Mesenchymal stem cell (in vitro differentiated cells and primary cell): Measurements from ENCODE around the gene TTC36. TPM values are rescaled to one million over a fixed set of nuclear protein-coding genes. Genes with fewer than 3 reads are reported as not detected.
A peak's percentile ranks its signal among the peaks of the same experiment; 100 is the strongest.
"Not testable (repeated sequence)": the region's sequence is repeated elsewhere in the genome, so short reads cannot be mapped to it uniquely, and the experiment has no call there.

Experiments used
- DNase-seq: peaks from one replicate; pipeline ENCODE4 v3.0.0-alpha.2; 2013
- H2AFZ ChIP-seq: one replicate; pipeline ENCODE4 v1.6.1; 2013; ENCODE audit warnings: low read depth, mild to moderate bottlenecking, control low read depth, inconsistent platforms, low read length, moderate library complexity
- H2AK5ac ChIP-seq: 2 replicates; pipeline ENCODE4 v1.6.1; 2013; ENCODE audit warnings: low read length, moderate library complexity, mild to moderate bottlenecking, inconsistent platforms; ENCODE audit not compliant: severe bottlenecking
- H2BK120ac ChIP-seq: one replicate; pipeline ENCODE4 v1.6.1; 2013; ENCODE audit warnings: low read depth, mild to moderate bottlenecking, inconsistent platforms, low read length, moderate library complexity
- H2BK12ac ChIP-seq, 2 experiments: one replicate each; pipeline ENCODE4 v1.6.1; 2013; ENCODE audit warnings: inconsistent platforms in 2 of 2, low read length in 2 of 2, mild to moderate bottlenecking in 2 of 2, moderate library complexity in 2 of 2, control low read depth in 1 of 2
- H2BK15ac ChIP-seq: one replicate; pipeline ENCODE4 v1.6.1; 2013; ENCODE audit warnings: mild to moderate bottlenecking, low read depth, inconsistent platforms; ENCODE audit not compliant: poor library complexity, severe bottlenecking
- H2BK5ac ChIP-seq: 2 replicates; pipeline ENCODE4 v1.6.1; 2013; ENCODE audit warnings: low read depth, mild to moderate bottlenecking, low read length, control low read depth, inconsistent platforms; ENCODE audit not compliant: poor library complexity, severe bottlenecking
- H3K14ac ChIP-seq, 2 experiments: one replicate each; pipeline ENCODE4 v1.6.1; 2013; ENCODE audit warnings: inconsistent platforms in 2 of 2, low read length in 2 of 2, control low read depth in 1 of 2, mild to moderate bottlenecking in 1 of 2, moderate library complexity in 1 of 2
- H3K18ac ChIP-seq, 2 experiments: one replicate each; pipeline ENCODE4 v1.6.1; 2013; ENCODE audit warnings: inconsistent platforms in 2 of 2, low read length in 2 of 2, control low read depth in 1 of 2, low read depth in 1 of 2, mild to moderate bottlenecking in 1 of 2
- H3K23ac ChIP-seq, 2 experiments: one replicate each; pipeline ENCODE4 v1.6.1; 2013; ENCODE audit warnings: inconsistent platforms in 2 of 2, low read length in 2 of 2, mild to moderate bottlenecking in 2 of 2, moderate library complexity in 2 of 2, control low read depth in 1 of 2
- H3K27ac ChIP-seq: 2 replicates; pipeline ENCODE4 v1.5.1; 2013; ENCODE audit warnings: mild to moderate bottlenecking, moderate library complexity, low read length, control low read depth, inconsistent platforms; ENCODE audit not compliant: poor library complexity, severe bottlenecking
- H3K27me3 ChIP-seq, 2 experiments: 2 replicates each; pipeline versions ENCODE4 v1.6.1 to v1.7.0; 2013; ENCODE audit warnings: low read length in 2 of 2, mild to moderate bottlenecking in 2 of 2, moderate library complexity in 2 of 2, control low read depth in 1 of 2, inconsistent platforms in 1 of 2; ENCODE audit not compliant: control insufficient read depth in 1 of 2, insufficient read depth in 1 of 2
- H3K36me3 ChIP-seq, 2 experiments: 2 replicates each; pipeline versions ENCODE4 v1.6.1 to v1.7.0; 2013; ENCODE audit warnings: low read length in 2 of 2, control low read depth in 1 of 2, inconsistent platforms in 1 of 2, low read depth in 1 of 2, mild to moderate bottlenecking in 1 of 2; ENCODE audit not compliant: insufficient read depth in 2 of 2, control insufficient read depth in 1 of 2
- H3K4ac ChIP-seq, 2 experiments: one replicate each; pipeline ENCODE4 v1.6.1; 2013; ENCODE audit warnings: inconsistent platforms in 2 of 2, low read length in 2 of 2, mild to moderate bottlenecking in 2 of 2, moderate library complexity in 2 of 2, control low read depth in 1 of 2, low read depth in 1 of 2
- H3K4me1 ChIP-seq: 2 replicates; pipeline ENCODE4 v1.6.1; 2013; ENCODE audit warnings: low read depth, low read length, control low read depth; ENCODE audit not compliant: control insufficient read depth, insufficient read depth
- H3K4me2 ChIP-seq: 2 replicates; pipeline ENCODE4 v1.6.1; 2013; ENCODE audit warnings: low read length, mild to moderate bottlenecking, inconsistent platforms; ENCODE audit not compliant: poor library complexity, severe bottlenecking
- H3K4me3 ChIP-seq, 2 experiments: 2 replicates each; pipeline versions ENCODE4 v1.5.1 to v1.7.0; 2013; ENCODE audit warnings: low read length in 2 of 2, mild to moderate bottlenecking in 2 of 2, control low read depth in 1 of 2, low read depth in 1 of 2; ENCODE audit not compliant: insufficient read depth in 1 of 2
- H3K79me1 ChIP-seq: replicated peaks from 2 replicates; pipeline ENCODE4 v1.6.1; 2013; ENCODE audit warnings: mild to moderate bottlenecking, control low read depth, low read length, inconsistent platforms; ENCODE audit not compliant: poor library complexity, severe bottlenecking
- H3K9ac ChIP-seq: 2 replicates; pipeline ENCODE4 v1.7.0; 2013; ENCODE audit warnings: mild to moderate bottlenecking, low read length, moderate library complexity
- H3K9me3 ChIP-seq: 2 replicates; pipeline ENCODE4 v1.7.0; 2013; ENCODE audit warnings: mild to moderate bottlenecking, low read length; ENCODE audit not compliant: control insufficient read depth
- H4K8ac ChIP-seq: one replicate; pipeline ENCODE4 v1.6.1; 2013; ENCODE audit warnings: inconsistent platforms, mild to moderate bottlenecking, low read length, moderate library complexity
- H4K91ac ChIP-seq: one replicate; pipeline ENCODE4 v1.6.1; 2013; ENCODE audit warnings: mild to moderate bottlenecking, low read length, inconsistent platforms
- WGBS: methylation state at CpG from one replicate; pipeline ENCODE4 v1.1.7; 2013; ENCODE audit warnings: mixed read lengths; 5-methylcytosine and 5-hydroxymethylcytosine counted together
- polyA plus RNA-seq, 2 experiments: library from polyadenylated mRNA; stranded (reverse); fragments of 200-250 nt; gene quantifications; one replicate each; pipeline ENCODE4 v1.2.3, GENCODE V29; 2013

Gene TTC36, protein sequence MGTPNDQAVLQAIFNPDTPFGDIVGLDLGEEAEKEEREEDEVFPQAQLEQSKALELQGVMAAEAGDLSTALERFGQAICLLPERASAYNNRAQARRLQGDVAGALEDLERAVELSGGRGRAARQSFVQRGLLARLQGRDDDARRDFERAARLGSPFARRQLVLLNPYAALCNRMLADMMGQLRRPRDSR
- 0.19 TPM for polyA plus RNA-seq (2013, experiment 1 of 2)
- polyA plus RNA-seq (2013, experiment 2 of 2): 0.16 TPM

DNA sequence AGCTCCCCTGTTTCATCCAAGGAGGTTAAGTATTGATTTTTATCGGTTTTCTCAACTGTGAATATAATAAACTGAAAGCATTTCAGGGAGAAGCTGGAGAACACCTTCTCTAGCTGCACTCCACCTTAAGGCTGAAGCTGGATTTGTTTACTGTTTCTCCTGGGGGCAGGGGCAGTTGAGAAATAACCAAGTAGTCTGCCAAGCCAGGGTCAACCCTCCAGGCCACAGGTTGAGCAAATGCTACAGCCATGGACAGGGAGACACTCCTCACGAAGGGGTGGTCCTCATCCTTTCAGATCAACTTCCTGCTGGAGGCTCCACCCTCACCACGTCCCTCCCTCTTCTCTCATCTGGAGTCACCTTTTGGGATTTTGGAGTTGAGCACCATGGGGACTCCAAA is at the start of gene TTC36:
TSS of gene TTC36 (plus strand) at position 366 of the 400 bp plus-strand sequence. CDS start at position 387, 21 bp downstream.
- Histone ChIP-seq H3K4ac (peak within 1 kb of the TSS in 1 of 2 experiments; percentile 24), H3K14ac (no peak within 1 kb of the TSS), H3K36me3 (peaks cover 30 to 45% of the 10 kb centered on the region in 2 experiments), H3K4me1 (peaks cover 13% of the 10 kb centered on the region), H4K8ac (no peak within 1 kb of the TSS), H2AFZ (no peak within 1 kb of the TSS), H2BK5ac (no peak within 1 kb of the TSS), H3K18ac (no peak within 1 kb of the TSS), H2BK15ac (no peak within 1 kb of the TSS), H3K27me3 (no peaks in the 10 kb centered on the region), H2BK12ac (no peak within 1 kb of the TSS), H3K9me3 (no peaks in the 10 kb centered on the region), H4K91ac (no peak within 1 kb of the TSS), H3K4me3 (no peak within 1 kb of the TSS), H2AK5ac (no peak within 1 kb of the TSS), H3K27ac (no peak within 1 kb of the TSS), H3K79me1 (peaks cover 26% of the 10 kb centered on the region), H3K9ac (no peak within 1 kb of the TSS), H3K23ac (no peak within 1 kb of the TSS), H3K4me2 (no peak within 1 kb of the TSS), H2BK120ac (no peak within 1 kb of the TSS)
- WGBS: 76% methylated on average over 3 of the region's 3 CpGs
- DNase-seq: no peak

DNA sequence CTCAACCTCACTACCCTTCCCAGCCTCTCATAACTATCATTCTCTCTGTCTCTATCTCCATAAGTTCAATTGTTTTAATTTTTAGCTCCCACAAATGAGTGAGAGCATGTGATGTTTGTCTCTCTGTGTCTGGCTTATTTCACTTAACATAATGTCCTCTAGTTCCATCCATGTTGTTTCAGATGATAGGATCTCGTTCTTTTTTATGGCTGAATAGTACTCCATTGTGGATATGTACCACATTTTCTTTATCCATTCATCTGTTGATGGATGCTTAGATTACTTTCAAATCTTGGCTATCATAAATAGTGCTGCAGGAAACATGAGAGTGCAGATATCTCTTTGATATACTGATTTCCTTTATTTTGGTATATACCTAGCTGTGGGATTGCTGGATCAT is 46.0 kb upstream of the TTC36 start:
- H3K4me3 ChIP-seq, H3K9ac ChIP-seq, H2AK5ac ChIP-seq, H3K4ac ChIP-seq, H3K23ac ChIP-seq, H2BK5ac ChIP-seq, H2AFZ ChIP-seq, H3K18ac ChIP-seq, H4K8ac ChIP-seq, DNase-seq, H2BK12ac ChIP-seq, H2BK120ac ChIP-seq, H3K9me3 ChIP-seq, H3K27me3 ChIP-seq, H3K27ac ChIP-seq, H3K4me2 ChIP-seq, H3K4me1 ChIP-seq, H2BK15ac ChIP-seq, H4K91ac ChIP-seq, H3K14ac ChIP-seq: not testable (repeated sequence)
- peaks cover 31 to 93% of the 10 kb centered on the region in 2 experiments for H3K36me3 ChIP-seq
- no CpG with 5 or more reads among the region's 1 CpG for WGBS
- peaks cover 27% of the 10 kb centered on the region for H3K79me1 ChIP-seq

DNA sequence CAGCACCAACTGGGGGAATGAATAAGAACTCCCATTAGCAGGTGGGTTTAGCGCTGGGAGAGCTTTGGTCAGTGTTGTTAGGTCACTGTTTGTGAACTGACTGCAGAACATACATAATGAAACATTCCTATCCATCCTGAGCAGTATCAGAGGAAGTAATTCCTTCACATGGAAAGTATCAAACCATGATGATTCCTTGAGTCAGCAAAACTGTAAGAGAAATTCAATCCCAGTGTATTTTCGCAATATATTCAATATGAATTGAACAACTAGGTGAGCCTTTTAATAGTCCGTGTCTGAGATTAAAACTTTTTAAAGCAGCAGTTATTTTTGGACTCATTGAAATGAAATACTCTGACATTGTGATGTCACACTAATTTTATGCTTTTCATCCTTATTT is 42.9 kb upstream of the TTC36 start:
- H2BK120ac ChIP-seq: no peak overlapping the region
- no peaks in the 10 kb centered on the region for H3K27me3 ChIP-seq
- no peaks in the 10 kb centered on the region for H3K9me3 ChIP-seq
- H2BK15ac ChIP-seq: no peak overlapping the region
- DNase-seq: no peak
- no peak overlapping the region for H2AK5ac ChIP-seq
- no CpG with 5 or more reads among the region's 3 CpGs for WGBS
- no peak overlapping the region for H4K8ac ChIP-seq
- no peak overlapping the region for H3K18ac ChIP-seq
- H3K14ac ChIP-seq: no peak overlapping the region
- no peak overlapping the region for H3K23ac ChIP-seq
- H2BK5ac ChIP-seq: no peak overlapping the region
- no peak overlapping the region for H2BK12ac ChIP-seq
- no peaks in the 10 kb centered on the region for H3K4me1 ChIP-seq
- H3K4ac ChIP-seq: no peak overlapping the region
- H3K4me2 ChIP-seq: no peak overlapping the region
- H3K4me3 ChIP-seq: no peak overlapping the region
- no peak overlapping the region for H3K9ac ChIP-seq
- no peak overlapping the region for H4K91ac ChIP-seq
- peaks cover 16% of the 10 kb centered on the region for H3K79me1 ChIP-seq
- no peak overlapping the region for H3K27ac ChIP-seq
- H3K36me3 ChIP-seq: peaks cover 28 to 89% of the 10 kb centered on the region in 2 experiments
- H2AFZ ChIP-seq: no peak overlapping the region

DNA sequence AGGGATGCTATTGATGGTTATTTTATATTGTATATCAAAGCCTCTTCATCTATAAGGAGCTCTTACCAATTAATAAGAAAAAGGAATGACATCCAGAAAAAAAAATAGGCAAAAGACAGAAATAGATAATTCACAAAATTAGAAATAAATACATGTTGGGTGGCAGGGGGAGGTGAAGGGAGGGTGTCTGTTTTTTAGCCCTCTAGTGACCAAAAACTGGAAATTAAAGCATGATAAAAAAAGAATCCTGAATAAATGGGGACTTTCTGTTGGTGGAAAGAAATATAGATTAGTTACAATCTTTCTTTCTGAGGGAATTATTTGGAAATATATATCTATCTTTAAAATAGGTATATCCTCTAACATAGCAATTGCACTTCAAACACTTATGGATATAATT is 42.0 kb upstream of the TTC36 start:
- H4K91ac ChIP-seq: no peak overlapping the region
- no peak overlapping the region for H3K4me3 ChIP-seq
- no peak overlapping the region for H3K9ac ChIP-seq
- no peaks in the 10 kb centered on the region for H3K9me3 ChIP-seq
- peaks cover 30 to 89% of the 10 kb centered on the region in 2 experiments for H3K36me3 ChIP-seq
- no peak overlapping the region for H3K18ac ChIP-seq
- H3K4me1 ChIP-seq: no peaks in the 10 kb centered on the region
- H2AFZ ChIP-seq: no peak overlapping the region
- no peaks in the 10 kb centered on the region for H3K27me3 ChIP-seq
- H3K4me2 ChIP-seq: no peak overlapping the region
- no peak overlapping the region for H3K23ac ChIP-seq
- H2BK12ac ChIP-seq: no peak overlapping the region
- H2AK5ac ChIP-seq: no peak overlapping the region
- H3K27ac ChIP-seq: no peak overlapping the region
- H3K79me1 ChIP-seq: peaks cover 20% of the 10 kb centered on the region
- no peak overlapping the region for H2BK5ac ChIP-seq
- no peak overlapping the region for H4K8ac ChIP-seq
- H3K14ac ChIP-seq: no peak overlapping the region
- no peak overlapping the region for H3K4ac ChIP-seq
- no peak overlapping the region for H2BK120ac ChIP-seq
- DNase-seq: no peak
- no peak overlapping the region for H2BK15ac ChIP-seq
